Astrocyte (in vitro differentiated cells and primary cell): ENCODE results near the gene AP5B1.

ENCODE experiments used
- CTCF ChIP-seq: IDR thresholded peaks from 2 replicates; pipeline ENCODE4 v1.5.1; 2011; ENCODE audit warnings: low read depth, mild to moderate bottlenecking, inconsistent platforms, low read length, moderate library complexity; ENCODE audit not compliant: insufficient read depth
- EZH2 ChIP-seq: IDR thresholded peaks from 2 replicates; pipeline ENCODE4 v1.6.1; 2012; ENCODE audit warnings: mild to moderate bottlenecking, low read length, inconsistent platforms; ENCODE audit not compliant: insufficient read depth

GRCh38 chr11:65777821-65778361 lies 2.9 kb downstream of the AP5B1 start:
- TF ChIP-seq CTCF (no peak), EZH2 (no peak)
